Measurements from ENCODE around the gene SMPD2.

The SMPD2 gene

GRCh38 chr6:109446072-109446471 lies 5.5 kb downstream of the SMPD2 start:
- in situ Hi-C loops (cut with MboI; ENCODE audit: low sequenced_read_pairs), result no loop called here

GRCh38 chr6:109446541-109446940 lies 6.0 kb downstream of the SMPD2 start:
- in situ Hi-C loops (cut with MboI; ENCODE audit: low sequenced_read_pairs), result no loop called here

GRCh38 chr6:109447087-109447486 lies 6.6 kb downstream of the SMPD2 start:
- in situ Hi-C loops (cut with MboI; ENCODE audit: low sequenced_read_pairs), result no loop called here

GRCh38 chr6:109447878-109448555 lies 7.5 kb downstream of the SMPD2 start:
- in situ Hi-C loops (cut with MboI; ENCODE audit: low sequenced_read_pairs), result no loop called here

GRCh38 chr6:109448615-109449014 lies 8.1 kb downstream of the SMPD2 start:
- in situ Hi-C loops (cut with MboI; ENCODE audit: low sequenced_read_pairs), result no loop called here

GRCh38 chr6:109449064-109449794 lies 8.7 kb downstream of the SMPD2 start:
- in situ Hi-C loops (cut with MboI; ENCODE audit: low sequenced_read_pairs), result no loop called here

GRCh38 chr6:109449795-109450673 lies 9.5 kb downstream of the SMPD2 start:
- in situ Hi-C loops (cut with MboI; ENCODE audit: low sequenced_read_pairs), result no loop called here

GRCh38 chr6:109450801-109451200 lies 10.3 kb downstream of the SMPD2 start:
- in situ Hi-C loops (cut with MboI; ENCODE audit: low sequenced_read_pairs), result no loop called here

GRCh38 chr6:109451376-109451775 lies 10.9 kb downstream of the SMPD2 start:
- in situ Hi-C loops (cut with MboI; ENCODE audit: low sequenced_read_pairs), result no loop called here

- in situ Hi-C loops (cut with MboI; ENCODE audit: low sequenced_read_pairs), result no loop called here
Measured at GRCh38 chr6:109452181-109452580, 11.7 kb downstream of the SMPD2 start.

GRCh38 chr6:109453156-109453555 lies 12.6 kb downstream of the SMPD2 start:
- in situ Hi-C loops (cut with MboI; ENCODE audit: low sequenced_read_pairs), result no loop called here

GRCh38 chr6:109453594-109454495 lies 13.3 kb downstream of the SMPD2 start:
- in situ Hi-C loops (cut with MboI; ENCODE audit: low sequenced_read_pairs), result no loop called here

- in situ Hi-C loops (cut with MboI; ENCODE audit: low sequenced_read_pairs), result no loop called here
Measured at GRCh38 chr6:109454496-109455436, 14.2 kb downstream of the SMPD2 start.

- in situ Hi-C loops (cut with MboI; ENCODE audit: low sequenced_read_pairs), result no loop called here
Measured at GRCh38 chr6:109455437-109456110, 15.1 kb downstream of the SMPD2 start, which contains the start of gene MICAL1. Gene MICAL1 (minus strand): TSS chr6:109455772. CDS start chr6:109454196, 1,576 bp downstream.

- in situ Hi-C loops (cut with MboI; ENCODE audit: low sequenced_read_pairs), result no loop called here
Measured at GRCh38 chr6:109456111-109456583, 15.6 kb downstream of the SMPD2 start.

- in situ Hi-C loops (cut with MboI; ENCODE audit: low sequenced_read_pairs), result no loop called here
Measured at GRCh38 chr6:109456710-109457561, 16.4 kb downstream of the SMPD2 start.

- in situ Hi-C loops (cut with MboI; ENCODE audit: low sequenced_read_pairs), result no loop called here
Measured at GRCh38 chr6:109457562-109457996, 17.1 kb downstream of the SMPD2 start.

All from hTERT RPE-1 (cell line).